Activated CD4-positive, alpha-beta T cell treated with anti-CD3 and anti-CD28 coated beads, Interleukin-2, amount 50 U/mL, for 1 hour (primary cell): ENCODE data around the gene NAB1.
"Not testable (repeated sequence)": the region's sequence is repeated elsewhere in the genome, so short reads cannot be mapped to it uniquely, and the experiment has no call there.

Source experiments
- DNase-seq: peaks from one replicate; pipeline ENCODE4 v3.0.0-alpha.2; 2020

The NAB1 gene

GRCh38 chr2:190674966-190675650, 26.2 kb downstream of the NAB1 start:
- DNase-seq = no peak

GRCh38 chr2:190677255-190677654, 28.4 kb downstream of the NAB1 start:
- no peak for DNase-seq

GRCh38 chr2:190678444-190679162, 29.7 kb downstream of the NAB1 start:
- no peak for DNase-seq

- DNase-seq = no peak
Observed at GRCh38 chr2:190679391-190679790, 30.5 kb downstream of the NAB1 start.

- peak; percentile 65 for DNase-seq
Observed at GRCh38 chr2:190679813-190680591, 31.1 kb downstream of the NAB1 start.

GRCh38 chr2:190682168-190682567, 33.3 kb downstream of the NAB1 start:
- no peak for DNase-seq

GRCh38 chr2:190683802-190684201, 34.9 kb downstream of the NAB1 start:
- no peak for DNase-seq

- no peak for DNase-seq
Observed at GRCh38 chr2:190684931-190685330, 36.0 kb downstream of the NAB1 start.

- DNase-seq = no peak
Observed at GRCh38 chr2:190685333-190685732, 36.5 kb downstream of the NAB1 start.

GRCh38 chr2:190693533-190694232, 44.8 kb downstream of the NAB1 start:
- no peak for DNase-seq

- no peak for DNase-seq
Observed at GRCh38 chr2:190694479-190694878, 45.6 kb downstream of the NAB1 start.

GRCh38 chr2:190695739-190696138, 46.9 kb downstream of the NAB1 start:
- DNase-seq = no peak

GRCh38 chr2:190696792-190697398, 48.0 kb downstream of the NAB1 start:
- DNase-seq = no peak

GRCh38 chr2:190697421-190697820, 48.5 kb downstream of the NAB1 start:
- DNase-seq = no peak

GRCh38 chr2:190698895-190699294, 50.0 kb downstream of the NAB1 start:
- no peak for DNase-seq

- no peak for DNase-seq
Observed at GRCh38 chr2:190701586-190701985, 52.7 kb downstream of the NAB1 start.

GRCh38 chr2:190705280-190705679, 56.4 kb downstream of the NAB1 start:
- no peak for DNase-seq

- DNase-seq = no peak
Observed at GRCh38 chr2:190707726-190708125, 58.8 kb downstream of the NAB1 start.

GRCh38 chr2:190708650-190709049, 59.8 kb downstream of the NAB1 start:
- not testable (repeated sequence) for DNase-seq

GRCh38 chr2:190711069-190711468, 62.2 kb downstream of the NAB1 start:
- no peak for DNase-seq

- no peak for DNase-seq
Observed at GRCh38 chr2:190713471-190713870, 64.6 kb downstream of the NAB1 start.

- no peak for DNase-seq
Observed at GRCh38 chr2:190714958-190715357, 66.1 kb downstream of the NAB1 start.
